GM12878 (cell line): ENCODE results near the gene ARRDC5. TPM values are rescaled to one million over a fixed set of nuclear protein-coding genes. Genes with fewer than 3 reads are reported as not detected.
"Not testable (repeated sequence)": the region's sequence is repeated elsewhere in the genome, so short reads cannot be mapped to it uniquely, and the experiment has no call there.

Source experiments
- ATAC-seq: fragments of 200-7000 bp; cut with Tn5 transposase; 3 replicates; pipeline ENCODE4 v1.9.1; 2020; ENCODE audit warnings: mild to moderate bottlenecking, moderate library complexity
- BruUV-seq: library from RNA; stranded (reverse); fragments of 400-500 nt; replicated peaks from 2 replicates; lab custom pipeline; 2021; lab: Mats Ljungman, UMichigan
- CTCF ChIA-PET: fragments of 300-600 bp; sonication (Branson Sonifier 250); formaldehyde crosslinking; extraction: SDS; loops from one replicate; lab custom pipeline; 2021; ENCODE audit warnings: inconsistent platforms; lab: Yijun Ruan, JAX
- POLR2A ChIA-PET: fragments of 350-600 bp; formaldehyde crosslinking; extraction: SDS; loops from one replicate; lab custom pipeline; 2021; ENCODE audit warnings: inconsistent platforms; lab: Charles Lee
- RAD21 ChIA-PET: fragments of 300-600 bp; sonication (Branson Sonifier 250); formaldehyde crosslinking; loops from one replicate; lab custom pipeline; 2023; ENCODE audit warnings: antibody characterized with exemption; ENCODE audit not compliant: unreplicated experiment; lab: Charles Lee
- SMC1A ChIA-PET: fragments of 300-600 bp; sonication (Branson Sonifier 250); formaldehyde crosslinking; loops from one replicate; lab custom pipeline; 2023; ENCODE audit not compliant: unreplicated experiment, uncharacterized antibody; lab: Charles Lee
- DNase-seq: peaks from one replicate; pipeline ENCODE4 v3.0.0-alpha.2; 2011; ENCODE audit warnings: low read depth, low spot score
- FAIRE-seq: peaks from 3 replicates; lab custom pipeline; 2011; peaks lifted over from hg19 to GRCh38; lab: Jason Lieb, UNC
- H2AFZ ChIP-seq: 2 replicates; pipeline ENCODE4 v1.6.0; 2011; ENCODE audit warnings: low read depth, low read length, control low read depth; ENCODE audit not compliant: control insufficient read depth
- H3K27ac ChIP-seq: 2 replicates; pipeline ENCODE4 v1.5.1; 2011; ENCODE audit warnings: control low read depth; ENCODE audit not compliant: control insufficient read depth, insufficient read depth
- H3K27me3 ChIP-seq, 2 experiments: replicated peaks in 1 of 2; 2 replicates each; pipeline versions ENCODE4 v1.6.0 to v1.6.1; 2011; ENCODE audit warnings: low read length in 1 of 2; ENCODE audit not compliant: control insufficient read depth in 2 of 2, insufficient read depth in 2 of 2
- H3K36me3 ChIP-seq, 2 experiments: 2 replicates each; pipeline ENCODE4 v1.5.1; 2011; ENCODE audit warnings: low read length in 1 of 2; ENCODE audit not compliant: control insufficient read depth in 2 of 2, insufficient read depth in 2 of 2
- H3K4me1 ChIP-seq: 2 replicates; pipeline ENCODE4 v1.6.1; 2011; ENCODE audit warnings: mild to moderate bottlenecking, low read length, moderate library complexity, mixed read lengths; ENCODE audit not compliant: control insufficient read depth, insufficient read depth
- H3K4me2 ChIP-seq: 2 replicates; pipeline ENCODE4 v1.6.0; 2011; ENCODE audit warnings: control low read depth; ENCODE audit not compliant: control insufficient read depth, insufficient read depth
- H3K4me3 ChIP-seq: fragments of 200-600 bp; sonication (generic); 2 replicates; pipeline ENCODE4 v1.5.1; 2016
- H3K79me2 ChIP-seq: 2 replicates; pipeline ENCODE4 v1.6.0; 2011; ENCODE audit warnings: low read length; ENCODE audit not compliant: control insufficient read depth, insufficient read depth
- H3K9ac ChIP-seq: 2 replicates; pipeline ENCODE4 v1.8.0; 2011; ENCODE audit warnings: low read length, control low read depth, mixed read lengths; ENCODE audit not compliant: control insufficient read depth, insufficient read depth
- H3K9me3 ChIP-seq: replicated peaks from 3 replicates; pipeline ENCODE4 v1.5.1; 2011; ENCODE audit warnings: mild to moderate bottlenecking, low read length; ENCODE audit not compliant: control insufficient read depth, insufficient read depth
- H4K20me1 ChIP-seq: 2 replicates; pipeline ENCODE4 v1.6.0; 2011; ENCODE audit not compliant: control insufficient read depth, insufficient read depth
- RBBP5 ChIP-seq: fragments of 200-600 bp; sonication (generic); conservative IDR thresholded peaks from 2 replicates; pipeline ENCODE4 v1.6.1; 2016
- SUZ12 ChIP-seq: fragments of 200-600 bp; sonication (generic); IDR thresholded peaks from one replicate; pipeline ENCODE4 v1.6.1; 2018; ENCODE audit warnings: antibody characterized with exemption, mild to moderate bottlenecking; ENCODE audit not compliant: unreplicated experiment
- WGBS: methylation state at CpG from one replicate; pipeline ENCODE4 v1.1.6; 2016; ENCODE audit warnings: low lambda C conversion rate; ENCODE audit not compliant: insufficient replicate concordance, insufficient coverage; ENCODE audit errors: missing lambda C conversion rate; 5-methylcytosine and 5-hydroxymethylcytosine counted together
- in situ Hi-C: fragments of 300-500 bp; cut with MboI; formaldehyde crosslinking; loops from 9 replicates; pipeline ENCODE4 v1.14.3; 2018; ENCODE audit warnings: mixed read lengths
- intact Hi-C: fragments of 100-400 bp; cut with micrococcal nuclease; formaldehyde crosslinking; loops from one replicate; pipeline ENCODE4 v1.14.2; 2022; ENCODE audit not compliant: unreplicated experiment
- polyA plus RNA-seq, 11 experiments: library from polyadenylated mRNA; depleted of rRNA in 4 of 11; unstranded in 6 of 11; stranded (reverse) in 5 of 11; fragments of >200 nt; fragmentation: Nextera tagmentation in 4 of 11; fragmentation: Illumina TruSeq in 1 of 11; extraction: Ambion mirVana in 4 of 11; extraction: Trizol in 1 of 11; gene quantifications; 1 replicate in 1 of 11; 2 replicates in 10 of 11; pipeline versions ENCODE4 v1.2.1 to v1.2.3, GENCODE V29; 2011 to 2016; ENCODE audit warnings: inconsistent platforms in 2 of 11, missing spikeins in 2 of 11, low read depth in 1 of 11
- total RNA-seq, 4 experiments: library from RNA; depleted of rRNA in 3 of 4; stranded (reverse); fragments of >200 nt in 3 of 4; fragmentation: Illumina TruSeq in 1 of 4; extraction: Trizol in 1 of 4; gene quantifications; 2 replicates each; pipeline versions ENCODE4 v1.2.1 to v1.2.3, GENCODE V29; 2013 to 2021

Gene ARRDC5
- total and polyA plus RNA-seq, 10 of the 15 experiments (the other 5 are each of a cell fraction or from before 2014, with no cell fraction given): 0.03 to 0.38 (median 0.12) TPM; not detected in 2

- Histone ChIP-seq H3K4me3 (no peak overlapping the region), H3K9me3 (no peaks in the 10 kb centered on the region), H3K27ac (no peak overlapping the region), H3K27me3 (no peaks in the 10 kb centered on the region), H3K79me2 (no peaks in the 10 kb centered on the region), H2AFZ (no peak overlapping the region), H4K20me1 (no peaks in the 10 kb centered on the region), H3K9ac (no peak overlapping the region), H3K36me3 (peaks cover 14 to 30% of the 10 kb centered on the region in 2 experiments; a peak in 3 of 4 replicates), H3K4me1 (no peaks in the 10 kb centered on the region), H3K4me2 (no peak overlapping the region)
- TF ChIP-seq SUZ12 (no peak), RBBP5 (no peak)
- ChIA-PET CTCF (no interaction called here), POLR2A (interaction anchor here (0.7 kb wide), 2 partner anchors 49 to 283 kb away, joined by 6 to 9 read pairs; no protein-coding TSS in a partner anchor), SMC1A (no interaction called here), RAD21 (no interaction called here)
- DNase-seq (no peak), FAIRE-seq (no peak), ATAC-seq (no peak)
- in situ Hi-C loops (no loop called here), intact Hi-C loops (no loop called here)
- 96% methylated on average over 11 of the region's 11 CpGs for WGBS
- no TSS peak for BruUV-seq
These were observed 49.0 kb upstream of the ARRDC5 start for GRCh38 chr19:4951656-4952055.

DNA sequence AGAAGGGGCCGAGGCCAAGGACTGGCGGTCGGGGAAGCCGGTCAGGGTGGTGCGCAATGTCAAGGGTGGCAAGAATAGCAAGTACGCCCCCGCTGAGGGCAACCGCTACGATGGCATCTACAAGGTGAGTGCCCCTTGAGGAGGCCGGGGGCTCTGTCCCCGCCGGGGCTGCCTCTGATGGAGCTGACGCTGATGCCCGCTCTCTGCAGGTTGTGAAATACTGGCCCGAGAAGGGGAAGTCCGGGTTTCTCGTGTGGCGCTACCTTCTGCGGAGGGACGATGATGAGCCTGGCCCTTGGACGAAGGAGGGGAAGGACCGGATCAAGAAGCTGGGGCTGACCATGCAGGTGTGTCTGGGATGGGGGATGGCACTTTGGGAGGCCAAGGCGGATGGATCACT is 48.0 kb upstream of the ARRDC5 start:
- BruUV-seq, DNase-seq, FAIRE-seq, H3K4me2 ChIP-seq, POLR2A ChIA-PET, ATAC-seq, H3K27me3 ChIP-seq, in situ Hi-C loops, H2AFZ ChIP-seq, H3K9me3 ChIP-seq, H3K4me3 ChIP-seq, H3K4me1 ChIP-seq, RAD21 ChIA-PET, H3K27ac ChIP-seq, H3K79me2 ChIP-seq, intact Hi-C loops, H4K20me1 ChIP-seq, SMC1A ChIA-PET, CTCF ChIA-PET, H3K9ac ChIP-seq: not testable (repeated sequence)
- 97% methylated on average over 20 of the region's 23 CpGs for WGBS
- H3K36me3 ChIP-seq: peaks cover 14 to 30% of the 10 kb centered on the region in 2 experiments; a peak in 3 of 4 replicates

GRCh38 chr19:4941638-4942169 is 39.0 kb upstream of the ARRDC5 start:
- POLR2A ChIA-PET, intact Hi-C loops, H3K9ac ChIP-seq, H3K79me2 ChIP-seq, SMC1A ChIA-PET, in situ Hi-C loops, H3K27ac ChIP-seq, H3K4me3 ChIP-seq, BruUV-seq, H2AFZ ChIP-seq, H4K20me1 ChIP-seq, H3K4me2 ChIP-seq, H3K4me1 ChIP-seq, RAD21 ChIA-PET, H3K9me3 ChIP-seq, FAIRE-seq, DNase-seq, ATAC-seq, H3K27me3 ChIP-seq: not testable (repeated sequence)
- H3K36me3 ChIP-seq: peaks cover 8 to 25% of the 10 kb centered on the region in 2 experiments; a peak in 3 of 4 replicates
- CTCF ChIA-PET: interaction anchor here (0.6 kb wide), 1 partner anchor 65 kb away, joined by 3 read pairs; no protein-coding TSS in a partner anchor
- 99% methylated on average over 35 of the region's 35 CpGs for WGBS
